A673 (cell line): ENCODE measurements around the gene BTG2. TPM values are rescaled to one million over a fixed set of nuclear protein-coding genes. Genes with fewer than 3 reads are reported as not detected.

ENCODE experiments used
- BruUV-seq: library from RNA; stranded (reverse); fragments of 400-500 nt; replicated peaks from 2 replicates; lab custom pipeline; 2021; lab: Mats Ljungman, UMichigan
- CTCF ChIA-PET: fragments of 300-600 bp; sonication (Branson Sonifier 250); formaldehyde crosslinking; loops from one replicate; lab custom pipeline; 2022; ENCODE audit warnings: antibody characterized with exemption; lab: Charles Lee
- POLR2A ChIA-PET: fragments of 300-600 bp; sonication (Branson Sonifier 250); formaldehyde crosslinking; loops from one replicate; lab custom pipeline; 2022; ENCODE audit warnings: antibody characterized with exemption; ENCODE audit not compliant: low non-redundant PET; lab: Charles Lee
- DNase-seq: peaks from one replicate; pipeline ENCODE4 v3.0.0-alpha.2; 2015; ENCODE audit warnings: low spot score
- H3K27ac ChIP-seq: fragments of 200-600 bp; sonication (generic); 2 replicates; pipeline ENCODE4 v1.5.1; 2016; ENCODE audit warnings: mixed run types, low read depth, mild to moderate bottlenecking, mixed read lengths, antibody characterized with exemption, low read length; ENCODE audit not compliant: poor library complexity, severe bottlenecking
- H3K27me3 ChIP-seq: fragments of 200-600 bp; sonication (generic); replicated peaks from 2 replicates; pipeline ENCODE4 v1.6.1; 2017; ENCODE audit warnings: mixed run types, low read depth, mild to moderate bottlenecking, mixed read lengths, antibody characterized with exemption, low read length; ENCODE audit not compliant: insufficient read depth, poor library complexity
- H3K36me3 ChIP-seq: fragments of 200-600 bp; sonication (generic); 2 replicates; pipeline ENCODE4 v1.6.1; 2016; ENCODE audit warnings: mixed run types, mild to moderate bottlenecking, mixed read lengths, antibody characterized with exemption, low read length; ENCODE audit not compliant: insufficient read depth, poor library complexity, severe bottlenecking
- H3K4me1 ChIP-seq: fragments of 200-600 bp; sonication (generic); 2 replicates; pipeline ENCODE4 v1.6.1; 2017; ENCODE audit warnings: mixed run types, mild to moderate bottlenecking, mixed read lengths, antibody characterized with exemption, low read length; ENCODE audit not compliant: insufficient read depth, poor library complexity, severe bottlenecking
- H3K4me3 ChIP-seq: fragments of 200-600 bp; sonication (generic); 2 replicates; pipeline ENCODE4 v1.5.1; 2016; ENCODE audit warnings: low read depth, mixed run types, mild to moderate bottlenecking, mixed read lengths, low read length; ENCODE audit not compliant: poor library complexity, severe bottlenecking
- H3K9me3 ChIP-seq: fragments of 200-600 bp; sonication (generic); 2 replicates; pipeline ENCODE4 v1.6.1; 2016; ENCODE audit warnings: mixed run types, low read depth, mild to moderate bottlenecking, mixed read lengths, antibody characterized with exemption, low read length; ENCODE audit not compliant: poor library complexity, severe bottlenecking
- EZH2 ChIP-seq: fragments of 200-600 bp; sonication (generic); IDR thresholded peaks from 2 replicates; pipeline ENCODE4 v1.6.1; 2017; ENCODE audit warnings: borderline replicate concordance, low read depth, mild to moderate bottlenecking, mixed read lengths, antibody characterized with exemption, low read length; ENCODE audit not compliant: poor library complexity, severe bottlenecking
- intact Hi-C: fragments of 100-400 bp; cut with micrococcal nuclease; formaldehyde crosslinking; loops from one replicate; pipeline ENCODE4 v1.10.0; 2022; ENCODE audit not compliant: unreplicated experiment
- total RNA-seq: library from RNA; stranded (reverse); gene quantifications from 2 replicates; pipeline ENCODE4 v1.2.3, GENCODE V29; 2021
- TF ChIP-seq, protein P1 (sequence below): fragments of 300-800, 200-600 bp; sonication (generic); conservative IDR thresholded peaks from 2 replicates; pipeline ENCODE4 v1.5.1; 2017; ENCODE audit warnings: low read depth, mild to moderate bottlenecking, antibody characterized with exemption, low read length, moderate library complexity, mixed read lengths

BTG2 gene
- total RNA-seq, 1 experiment from 2014 or later, result 9.3 TPM

DNA sequence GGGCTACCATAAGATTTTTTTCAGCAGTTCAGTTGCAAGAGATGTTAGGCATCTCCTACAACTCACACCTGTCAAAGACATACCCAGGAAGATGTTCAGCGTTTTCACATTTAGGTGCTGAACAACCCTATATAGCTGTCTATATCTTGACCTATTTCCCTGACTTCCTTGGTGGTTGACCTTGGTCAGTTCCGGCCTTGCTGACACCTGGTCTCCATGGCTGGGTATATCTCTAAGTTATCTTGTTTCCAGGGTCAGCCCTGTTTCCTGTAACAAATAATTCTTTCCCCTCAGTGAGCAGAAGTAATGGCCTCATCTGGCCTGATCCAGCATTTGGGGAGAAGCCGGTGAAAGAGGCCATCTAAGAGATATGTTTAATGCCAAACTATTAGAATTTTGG lies 2.4 kb upstream of the BTG2 start:
- Histone ChIP-seq H3K27me3 (no peaks in the 10 kb centered on the region), H3K4me1 (peaks cover 15% of the 10 kb centered on the region), H3K27ac (no peak overlapping the region), H3K9me3 (no peaks in the 10 kb centered on the region), H3K36me3 (no peaks in the 10 kb centered on the region), H3K4me3 (no peak overlapping the region)
- CTCF ChIA-PET, result no interaction called here
- DNase-seq, result no peak
- intact Hi-C loops, result no loop called here
- POLR2A ChIA-PET, result no interaction called here
- TF ChIP-seq EZH2, result no peak
- TF ChIP-seq, protein P1, sequence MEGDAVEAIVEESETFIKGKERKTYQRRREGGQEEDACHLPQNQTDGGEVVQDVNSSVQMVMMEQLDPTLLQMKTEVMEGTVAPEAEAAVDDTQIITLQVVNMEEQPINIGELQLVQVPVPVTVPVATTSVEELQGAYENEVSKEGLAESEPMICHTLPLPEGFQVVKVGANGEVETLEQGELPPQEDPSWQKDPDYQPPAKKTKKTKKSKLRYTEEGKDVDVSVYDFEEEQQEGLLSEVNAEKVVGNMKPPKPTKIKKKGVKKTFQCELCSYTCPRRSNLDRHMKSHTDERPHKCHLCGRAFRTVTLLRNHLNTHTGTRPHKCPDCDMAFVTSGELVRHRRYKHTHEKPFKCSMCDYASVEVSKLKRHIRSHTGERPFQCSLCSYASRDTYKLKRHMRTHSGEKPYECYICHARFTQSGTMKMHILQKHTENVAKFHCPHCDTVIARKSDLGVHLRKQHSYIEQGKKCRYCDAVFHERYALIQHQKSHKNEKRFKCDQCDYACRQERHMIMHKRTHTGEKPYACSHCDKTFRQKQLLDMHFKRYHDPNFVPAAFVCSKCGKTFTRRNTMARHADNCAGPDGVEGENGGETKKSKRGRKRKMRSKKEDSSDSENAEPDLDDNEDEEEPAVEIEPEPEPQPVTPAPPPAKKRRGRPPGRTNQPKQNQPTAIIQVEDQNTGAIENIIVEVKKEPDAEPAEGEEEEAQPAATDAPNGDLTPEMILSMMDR, result no peak
- no TSS peak for BruUV-seq

- ChIA-PET POLR2A (interaction anchor here (0.6 kb wide), 1 partner anchor 22 kb away, joined by 6 read pairs; no protein-coding TSS in a partner anchor), CTCF (no interaction called here)
- peak overlapping the region; percentile 80 for H3K27ac ChIP-seq
- H3K4me1 ChIP-seq, result peaks cover 18% of the 10 kb centered on the region
- TF ChIP-seq, protein P1, result no peak
- TF ChIP-seq EZH2, result no peak
- H3K9me3 ChIP-seq, result no peaks in the 10 kb centered on the region
- peak overlapping the region; percentile 72 for H3K4me3 ChIP-seq
- DNase-seq, result no peak
- no TSS peak for BruUV-seq
- no peaks in the 10 kb centered on the region for H3K36me3 ChIP-seq
- no peaks in the 10 kb centered on the region for H3K27me3 ChIP-seq
- intact Hi-C loops, result no loop called here
These were observed 864 bp upstream of the BTG2 start for GRCh38 chr1:203304391-203304918.

GRCh38 chr1:203305809-203306088 lies 430 bp downstream of the BTG2 start:
- DNase-seq, result no peak
- Histone ChIP-seq H3K27me3 (no peaks in the 10 kb centered on the region), H3K27ac (peak overlapping the region; percentile 80), H3K4me3 (peak overlapping the region; percentile 72), H3K4me1 (peaks cover 18% of the 10 kb centered on the region), H3K36me3 (no peaks in the 10 kb centered on the region), H3K9me3 (no peaks in the 10 kb centered on the region)
- no TSS peak for BruUV-seq
- ChIA-PET CTCF (interaction anchor here (1.9 kb wide), 1 partner anchor 22 kb away, joined by 5 read pairs; no protein-coding TSS in a partner anchor), POLR2A (interaction anchor here (0.5 kb wide), 1 partner anchor 33 kb away, joined by 6 read pairs; no protein-coding TSS in a partner anchor)
- no peak for TF ChIP-seq EZH2
- TF ChIP-seq, protein P1, result no peak
- intact Hi-C loops, result no loop called here
